Skeletal muscle cell (primary cell): Measurements from ENCODE around the gene C4BPA.

Source experiments
- DNase-seq: peaks from one replicate; pipeline ENCODE4 v3.0.0-alpha.2; 2010; ENCODE audit warnings: low read depth
- H3K4me3 ChIP-seq: 2 replicates; pipeline ENCODE4 v1.5.1; 2011; ENCODE audit warnings: low read depth, mild to moderate bottlenecking, control low read depth, low read length, moderate library complexity

The C4BPA gene

GRCh38 chr1:207102659-207103058 is 1.4 kb upstream of the C4BPA start:
- no peak overlapping the region for H3K4me3 ChIP-seq
- DNase-seq = no peak

GRCh38 chr1:207109004-207109403 is 5.0 kb downstream of the C4BPA start:
- H3K4me3 ChIP-seq = no peak overlapping the region
- DNase-seq = no peak

- no peak for DNase-seq
- H3K4me3 ChIP-seq = no peak overlapping the region
Observed at GRCh38 chr1:207112616-207113296, 8.7 kb downstream of the C4BPA start.

- DNase-seq = no peak
- no peak overlapping the region for H3K4me3 ChIP-seq
Observed at GRCh38 chr1:207115269-207115668, 11.2 kb downstream of the C4BPA start.

GRCh38 chr1:207124389-207124788 is 20.4 kb downstream of the C4BPA start:
- no peak for DNase-seq

GRCh38 chr1:207128336-207128921 is 24.4 kb downstream of the C4BPA start:
- DNase-seq = no peak
- H3K4me3 ChIP-seq = no peak overlapping the region

More at GRCh38 chr1:207124389-207124788, 20.4 kb downstream of the C4BPA start:
- H3K4me3 ChIP-seq = no peak overlapping the region

- no peak overlapping the region for H3K4me3 ChIP-seq
- no peak for DNase-seq
Observed at GRCh38 chr1:207129053-207129452, 25.0 kb downstream of the C4BPA start.

- H3K4me3 ChIP-seq = no peak overlapping the region
- DNase-seq = no peak
Observed at GRCh38 chr1:207130252-207131036, 26.4 kb downstream of the C4BPA start.

GRCh38 chr1:207131163-207131562 is 27.1 kb downstream of the C4BPA start:
- H3K4me3 ChIP-seq = no peak overlapping the region
- DNase-seq = no peak

- DNase-seq = no peak
- no peak overlapping the region for H3K4me3 ChIP-seq
Observed at GRCh38 chr1:207134581-207134980, 30.5 kb downstream of the C4BPA start.

GRCh38 chr1:207139616-207140015 is 35.6 kb downstream of the C4BPA start:
- no peak for DNase-seq
- H3K4me3 ChIP-seq = no peak overlapping the region

- H3K4me3 ChIP-seq = no peak overlapping the region
- no peak for DNase-seq
Observed at GRCh38 chr1:207140536-207140935, 36.5 kb downstream of the C4BPA start.

- no peak for DNase-seq
Observed at GRCh38 chr1:207145401-207146058, 41.5 kb downstream of the C4BPA start.

GRCh38 chr1:207151920-207152319 is 47.9 kb downstream of the C4BPA start:
- no peak for DNase-seq
- H3K4me3 ChIP-seq = no peak overlapping the region

More at GRCh38 chr1:207145401-207146058, 41.5 kb downstream of the C4BPA start:
- H3K4me3 ChIP-seq = no peak overlapping the region

GRCh38 chr1:207152792-207153468 is 48.9 kb downstream of the C4BPA start:
- H3K4me3 ChIP-seq = no peak overlapping the region
- no peak for DNase-seq

GRCh38 chr1:207155028-207155427 is 51.0 kb downstream of the C4BPA start:
- DNase-seq = no peak
- H3K4me3 ChIP-seq = no peak overlapping the region

- H3K4me3 ChIP-seq = no peak overlapping the region
- DNase-seq = no peak
Observed at GRCh38 chr1:207156095-207156494, 52.1 kb downstream of the C4BPA start.

- H3K4me3 ChIP-seq = no peak overlapping the region
- no peak for DNase-seq
Observed at GRCh38 chr1:207156826-207157225, 52.8 kb downstream of the C4BPA start.

- DNase-seq = no peak
- H3K4me3 ChIP-seq = no peak overlapping the region
Observed at GRCh38 chr1:207164086-207164485, 60.1 kb downstream of the C4BPA start.

- no peak for DNase-seq
- no peak overlapping the region for H3K4me3 ChIP-seq
Observed at GRCh38 chr1:207172321-207172720, 68.3 kb downstream of the C4BPA start.
